T-helper 1 cell (primary cell): Measurements from ENCODE around the gene ELOVL6.
"Not testable (repeated sequence)": the region's sequence is repeated elsewhere in the genome, so short reads cannot be mapped to it uniquely, and the experiment has no call there.

Experiments used
- DNase-seq, 5 donors: peaks; one replicate each; pipeline ENCODE4 v3.0.0-alpha.2; 2012 to 2020

The ELOVL6 gene

DNA sequence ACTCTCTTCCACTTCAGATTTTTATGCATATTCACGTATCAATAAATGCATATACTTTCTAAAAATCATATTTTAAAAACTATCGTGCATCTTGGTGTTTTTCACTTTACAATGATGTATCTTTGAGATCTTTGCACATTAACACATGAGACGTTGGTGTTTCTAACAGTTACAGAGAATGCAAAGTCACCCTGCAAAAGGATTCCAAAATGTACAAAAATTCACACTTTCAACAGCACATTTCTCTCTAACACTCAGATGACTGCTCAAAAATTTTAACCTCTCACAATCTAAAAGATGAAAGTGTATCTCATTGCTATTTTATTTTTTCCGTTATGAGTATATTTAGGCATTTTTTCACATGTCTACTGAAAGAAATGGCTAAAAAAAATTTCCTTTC is 38.9 kb downstream of the ELOVL6 start:
- no peak for DNase-seq

DNA sequence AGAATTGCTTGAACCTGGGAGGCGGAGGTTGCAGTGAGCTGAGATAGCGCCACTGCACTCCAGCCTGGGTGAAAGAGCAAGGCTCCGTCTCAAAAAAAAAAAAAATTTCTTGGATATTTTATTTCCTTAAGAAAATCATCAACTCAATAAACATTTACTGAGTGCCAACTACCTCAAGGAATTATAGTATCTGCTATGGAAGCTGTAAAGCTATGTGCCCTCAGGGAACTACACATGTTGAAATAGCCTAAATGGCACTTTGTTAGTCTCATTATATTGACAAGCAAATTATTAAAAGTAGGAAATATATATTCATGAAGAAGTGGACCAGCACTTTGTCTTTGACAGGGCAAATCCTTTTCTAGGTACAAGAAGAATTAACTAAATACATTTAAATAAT is 40.8 kb downstream of the ELOVL6 start:
- DNase-seq, result no peak

DNA sequence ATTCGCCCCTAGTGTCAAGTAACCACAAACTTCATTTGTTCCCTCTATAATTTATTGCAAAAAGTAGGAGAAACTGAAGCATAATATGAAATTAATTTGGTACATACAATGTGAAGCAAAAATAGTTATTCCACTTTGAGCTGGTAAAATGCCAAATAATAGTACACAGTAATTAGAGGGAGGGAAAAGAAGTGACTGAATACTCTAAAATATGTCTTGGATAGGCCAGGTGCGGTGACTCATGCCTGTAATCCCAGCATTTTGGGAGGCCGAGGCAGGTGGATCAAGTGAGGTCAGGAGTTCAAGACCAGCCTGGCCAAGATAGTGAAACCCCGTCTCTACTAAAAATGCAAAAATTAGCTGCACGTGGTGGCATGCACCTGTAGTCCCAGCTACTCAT is 41.2 kb downstream of the ELOVL6 start:
- not testable (repeated sequence) for DNase-seq

DNA sequence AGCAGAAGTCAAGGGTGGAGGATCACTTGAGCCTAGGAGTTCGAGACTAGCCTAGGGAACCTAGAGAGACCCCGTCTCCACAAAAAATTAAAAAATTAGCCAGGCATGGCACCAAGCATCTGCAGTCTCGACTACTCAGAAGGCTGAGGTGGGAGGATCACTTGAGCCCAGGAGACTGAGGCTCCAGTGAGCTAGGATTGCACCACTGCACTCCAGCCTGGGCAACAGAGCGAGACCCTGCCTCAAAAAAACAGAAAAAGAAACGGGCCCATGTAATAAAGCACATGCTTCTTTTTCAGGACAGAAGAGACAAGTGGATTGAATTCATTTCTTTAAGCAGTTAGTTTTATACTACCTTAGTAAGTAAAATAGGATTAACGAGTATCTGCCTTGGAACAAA is 42.0 kb downstream of the ELOVL6 start:
- no peak for DNase-seq

DNA sequence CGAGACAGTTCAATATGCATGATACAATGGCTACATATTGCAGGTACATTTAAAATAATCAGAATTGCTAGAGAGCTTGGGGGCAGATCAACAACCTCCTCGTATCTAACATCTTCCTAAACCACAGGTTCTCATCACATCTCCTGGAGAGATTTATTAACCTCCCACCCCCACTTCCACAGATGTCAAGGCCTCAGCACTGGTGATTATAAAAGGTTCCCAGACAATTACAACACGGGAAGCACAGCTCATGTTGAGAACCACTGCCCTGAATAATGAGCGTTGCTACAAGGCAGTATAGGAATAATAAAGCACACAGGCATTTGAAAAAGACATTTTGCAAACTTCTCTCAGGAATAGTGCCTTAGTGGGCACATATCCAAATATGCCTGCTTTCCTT is 42.8 kb downstream of the ELOVL6 start:
- no peak for DNase-seq

DNA sequence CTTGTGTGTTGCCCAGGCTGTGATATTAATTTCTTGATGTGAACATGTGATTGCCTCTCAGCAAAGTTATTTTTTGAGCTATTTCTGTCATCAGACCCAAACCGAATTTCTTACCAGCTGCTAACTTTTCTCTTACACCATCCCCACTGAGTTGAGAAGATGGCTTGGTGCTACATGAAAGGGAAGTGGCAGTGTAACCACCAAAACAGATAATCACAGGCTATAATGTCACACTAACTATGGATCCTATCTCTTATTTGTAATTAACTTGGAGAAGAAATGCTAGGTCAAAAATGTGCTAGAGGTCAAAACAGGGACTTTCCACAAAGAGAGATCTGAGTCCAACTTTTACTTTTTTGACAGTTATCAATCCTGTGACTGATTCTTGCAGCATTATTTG is 43.8 kb downstream of the ELOVL6 start:
- no peak for DNase-seq

DNA sequence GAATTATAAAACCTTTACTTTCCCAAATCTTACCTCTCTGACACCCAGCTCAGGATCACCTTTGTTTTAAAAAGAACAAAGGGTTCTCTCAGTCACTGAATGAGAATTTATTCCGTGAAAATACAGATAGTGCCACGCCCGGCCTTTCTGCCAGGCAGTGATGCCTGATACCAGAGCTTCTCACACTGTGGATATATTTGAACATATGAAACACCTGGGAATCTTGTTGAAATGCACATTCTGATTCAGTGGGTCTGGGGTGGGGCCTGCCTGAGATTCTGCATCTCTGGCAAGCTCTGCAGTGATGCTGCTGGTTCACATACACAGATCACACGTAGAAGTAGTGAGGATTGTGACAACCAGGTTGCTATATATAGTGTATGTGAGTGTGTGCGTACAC is 46.0 kb downstream of the ELOVL6 start:
- DNase-seq, result no peak

DNA sequence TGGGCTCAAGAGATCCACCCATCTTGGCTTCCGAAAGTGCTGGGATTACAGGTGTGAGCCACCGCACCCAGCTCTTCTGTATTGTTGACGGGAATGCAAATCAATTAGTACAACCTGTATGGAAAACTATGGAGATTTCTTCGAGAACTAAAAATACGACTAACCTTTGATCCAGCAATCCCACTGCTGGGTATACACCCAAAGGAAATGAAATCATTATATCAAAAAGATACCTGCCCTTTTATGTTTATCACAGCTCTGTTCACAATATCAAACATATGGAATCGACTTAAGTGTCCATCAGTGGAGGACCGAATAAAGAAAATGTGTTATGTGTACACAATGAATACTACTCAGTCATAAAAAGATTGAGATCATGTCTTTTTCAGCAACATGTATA is 49.3 kb downstream of the ELOVL6 start:
- DNase-seq, result no peak

DNA sequence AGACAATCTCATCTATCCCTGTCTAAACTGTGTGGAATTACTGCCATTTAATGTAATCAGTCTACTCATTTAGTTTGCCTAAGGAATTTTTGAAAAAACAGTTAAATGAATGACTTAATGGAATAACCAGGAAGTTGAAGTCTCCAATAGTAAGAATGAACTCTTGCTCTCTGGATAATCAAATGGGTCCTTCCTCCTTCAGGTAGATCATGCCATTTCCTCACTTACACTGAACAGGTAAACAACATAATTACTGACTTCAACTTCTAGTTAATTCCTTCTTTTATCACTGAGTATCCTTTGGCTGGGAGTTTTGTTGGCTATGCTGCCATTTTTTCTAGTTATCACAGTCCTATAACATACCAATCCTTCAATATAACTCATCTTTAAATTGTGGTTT is 56.0 kb downstream of the ELOVL6 start:
- DNase-seq, result no peak

DNA sequence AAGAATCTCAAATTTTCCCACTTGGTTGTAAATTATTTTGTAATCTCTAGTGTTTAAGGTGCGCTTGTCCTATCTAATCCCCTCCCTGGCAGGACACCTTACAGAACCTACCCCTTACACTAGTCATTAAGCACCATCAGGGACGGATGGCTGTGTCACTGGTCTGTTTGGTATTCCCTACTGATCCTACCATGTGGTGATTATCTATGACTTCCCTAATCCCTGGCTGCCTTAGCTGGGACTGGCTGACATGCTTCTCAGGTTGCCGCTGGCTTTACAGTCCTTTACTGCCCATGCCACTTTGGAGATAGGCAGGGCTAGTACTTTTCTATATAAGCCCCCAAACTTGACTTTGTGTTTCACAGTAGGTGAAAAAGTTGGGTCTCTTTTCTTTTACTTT is 58.6 kb downstream of the ELOVL6 start:
- no peak for DNase-seq

DNA sequence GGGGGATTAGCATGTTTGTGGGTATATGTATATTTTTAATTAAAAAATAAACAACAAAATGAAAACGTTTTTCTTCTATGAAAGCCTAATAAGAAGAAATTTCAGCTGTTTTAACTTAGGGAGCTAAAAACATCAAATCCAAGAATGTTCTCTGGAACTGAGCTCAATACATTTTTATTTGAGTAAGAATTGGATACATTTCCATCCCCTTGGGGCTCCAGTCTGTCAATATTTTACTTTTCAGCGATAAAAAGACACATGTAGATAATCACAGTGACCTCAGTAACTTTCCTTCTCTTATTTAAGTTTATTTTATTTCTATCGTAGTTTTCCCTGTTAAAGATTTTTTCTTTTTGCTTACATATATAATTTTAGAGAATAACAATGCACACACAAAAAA is 59.3 kb downstream of the ELOVL6 start:
- DNase-seq, result no peak

DNA sequence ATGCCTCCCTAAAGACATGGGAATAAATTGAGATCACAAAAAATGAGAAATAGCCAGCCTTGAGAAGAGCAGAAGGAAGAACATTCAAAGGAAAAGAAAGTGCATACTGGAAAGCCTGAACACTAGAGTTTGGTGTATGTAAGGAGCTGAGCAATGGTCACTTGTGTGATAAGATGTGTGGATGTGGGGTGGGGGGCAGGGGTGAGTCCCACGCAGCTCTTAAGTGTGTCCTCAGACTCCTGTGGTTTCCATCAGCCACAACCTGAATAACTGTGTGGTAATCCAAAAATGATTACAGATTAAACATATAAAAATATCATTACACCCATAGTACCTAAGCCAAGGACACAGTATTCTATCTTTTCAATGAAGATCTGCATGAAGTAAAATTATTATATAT is 59.9 kb downstream of the ELOVL6 start:
- no peak for DNase-seq

DNA sequence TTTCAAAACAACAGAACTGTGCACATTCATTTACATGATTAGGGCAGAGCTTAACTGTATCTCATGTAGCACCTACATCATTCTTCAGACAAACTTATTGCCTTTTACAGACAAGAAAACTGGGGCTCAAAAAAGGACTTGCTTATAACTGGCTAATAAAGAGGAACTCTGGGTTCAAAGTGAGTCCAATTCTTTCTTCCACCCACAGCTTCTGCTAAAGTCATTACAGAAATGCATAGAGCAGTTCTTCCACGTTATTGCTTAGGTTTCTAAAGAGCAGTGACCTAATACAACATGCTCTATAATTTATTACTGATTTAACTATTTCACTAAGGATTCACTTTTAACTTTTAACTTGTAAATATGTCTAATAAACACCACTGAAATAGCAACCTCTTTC is 60.6 kb downstream of the ELOVL6 start:
- no peak for DNase-seq

DNA sequence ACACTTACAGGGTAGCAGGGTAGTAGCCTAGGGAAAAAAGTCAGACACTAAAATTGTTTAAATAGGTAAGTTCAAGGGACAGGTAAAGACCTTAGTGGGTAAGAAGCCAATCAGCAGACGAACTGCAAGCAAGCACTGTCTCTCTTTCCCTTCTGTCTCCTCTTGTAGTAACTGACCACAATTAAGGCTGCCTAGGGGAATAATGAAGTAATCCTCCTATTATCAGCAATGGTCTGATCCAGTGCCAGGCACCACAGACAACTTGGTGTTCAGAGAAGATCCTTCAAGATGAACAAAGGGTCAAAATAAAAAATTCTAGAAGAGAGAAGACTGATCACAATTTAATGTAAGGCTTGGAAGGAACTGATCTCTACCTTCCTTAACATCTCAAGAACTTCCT is 62.9 kb downstream of the ELOVL6 start:
- no peak for DNase-seq

DNA sequence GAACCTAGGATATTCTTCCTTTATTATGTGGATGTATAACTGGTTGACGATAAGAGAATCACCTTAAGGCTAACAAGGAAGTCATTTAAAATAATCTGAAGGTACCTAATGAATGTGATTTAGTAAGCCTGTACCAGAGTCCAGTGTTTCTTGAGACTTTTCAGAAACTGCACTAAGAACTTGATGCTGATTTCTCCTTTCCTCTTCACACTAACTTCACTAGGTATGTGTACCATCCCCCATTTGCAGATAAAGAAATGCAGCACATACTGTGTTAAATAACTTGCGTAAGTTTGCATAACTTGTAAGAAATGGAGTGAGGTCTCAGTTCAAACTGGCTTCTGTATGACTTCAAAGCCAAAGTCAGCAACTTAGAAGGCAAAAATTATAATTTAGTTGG is 63.3 kb downstream of the ELOVL6 start:
- no peak for DNase-seq

DNA sequence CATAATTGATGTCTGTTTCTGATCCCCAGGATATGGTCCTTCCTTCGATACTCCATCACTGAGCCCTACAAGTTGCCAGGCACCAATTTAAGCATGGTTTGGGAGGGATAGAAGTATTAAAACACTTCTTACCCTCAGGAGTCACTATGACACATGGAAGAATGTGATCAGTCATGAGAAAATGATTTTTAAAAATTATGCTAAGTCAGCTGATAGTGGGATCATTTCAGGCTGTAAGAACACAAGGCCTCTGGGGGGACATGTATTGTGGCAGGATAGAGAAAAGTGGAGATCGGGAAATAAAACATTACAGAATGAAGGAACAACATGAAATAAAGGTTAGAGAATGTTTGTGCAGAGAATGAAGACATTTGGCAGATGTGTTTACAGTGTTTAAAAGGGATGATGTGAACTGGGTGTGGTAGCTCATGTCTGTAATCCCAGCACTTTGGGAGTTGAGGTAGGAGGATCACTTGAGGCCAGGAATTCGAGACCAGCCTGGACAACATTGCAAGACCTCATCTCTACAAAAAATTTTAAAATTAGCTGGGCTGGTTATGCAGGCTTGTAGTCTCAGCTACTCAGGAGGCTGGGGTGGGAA is 64.0 kb downstream of the ELOVL6 start:
- DNase-seq, result no peak

DNA sequence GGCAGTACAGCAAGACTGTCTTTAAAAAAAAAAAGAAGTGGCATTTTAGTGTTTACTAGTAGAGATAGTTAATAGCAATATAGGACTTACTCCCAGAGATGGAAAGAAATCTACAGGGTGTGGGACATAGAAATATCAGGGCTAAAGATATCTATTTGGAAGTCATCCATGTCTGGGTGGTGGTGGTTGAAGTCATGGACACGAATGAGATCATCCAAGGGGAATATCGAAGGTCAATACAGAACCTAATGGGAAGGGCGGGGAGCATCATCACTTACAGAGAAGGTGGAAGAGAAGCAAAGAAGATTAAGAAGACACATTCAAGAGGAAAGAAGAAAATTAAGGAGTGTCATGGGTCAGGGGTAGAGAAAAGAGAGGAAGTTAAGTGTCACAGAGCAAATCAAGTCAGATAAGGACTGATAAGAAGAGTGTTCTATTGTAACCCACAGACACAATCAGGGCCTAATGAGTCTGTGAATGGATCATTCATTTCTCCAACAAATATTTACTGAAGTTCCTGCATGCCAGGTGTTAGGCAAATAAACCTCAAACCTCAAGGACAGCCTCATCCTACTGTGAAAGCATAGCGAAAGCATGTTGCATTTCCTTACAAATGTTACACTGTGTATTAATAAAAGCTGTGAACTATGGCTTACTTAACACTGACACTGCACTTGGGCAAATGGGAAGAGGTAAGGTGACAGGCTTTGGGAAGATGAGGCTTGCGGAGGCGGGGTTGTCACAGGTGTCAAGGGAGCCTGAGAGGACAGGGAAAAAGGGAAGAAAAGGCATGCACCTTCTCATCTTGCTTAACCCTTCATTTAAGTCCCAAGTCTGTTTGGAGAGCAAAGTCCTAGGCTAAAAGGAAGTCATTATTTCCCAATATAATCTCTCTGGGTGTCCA is 65.3 kb downstream of the ELOVL6 start:
- no peak for DNase-seq

DNA sequence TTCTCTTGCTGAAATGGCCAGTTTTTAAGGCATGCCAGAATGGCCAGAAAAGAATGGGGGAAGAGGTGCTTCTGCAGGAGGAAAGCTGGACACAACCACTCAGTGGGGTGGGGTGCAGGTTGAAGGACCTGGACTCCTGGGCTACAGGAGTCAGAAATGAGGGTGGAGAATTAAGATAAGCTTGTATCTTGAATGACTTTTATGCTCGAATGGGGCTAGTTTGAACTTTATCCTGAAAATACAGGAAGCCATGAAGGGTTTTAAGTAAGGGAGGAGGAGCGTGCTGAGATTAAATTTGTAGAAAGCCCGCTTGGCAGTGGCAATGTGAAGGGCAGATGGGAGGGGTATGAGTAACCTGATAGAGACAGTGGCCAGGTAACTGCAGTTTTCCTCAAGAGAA is 66.5 kb downstream of the ELOVL6 start:
- DNase-seq, result no peak

DNA sequence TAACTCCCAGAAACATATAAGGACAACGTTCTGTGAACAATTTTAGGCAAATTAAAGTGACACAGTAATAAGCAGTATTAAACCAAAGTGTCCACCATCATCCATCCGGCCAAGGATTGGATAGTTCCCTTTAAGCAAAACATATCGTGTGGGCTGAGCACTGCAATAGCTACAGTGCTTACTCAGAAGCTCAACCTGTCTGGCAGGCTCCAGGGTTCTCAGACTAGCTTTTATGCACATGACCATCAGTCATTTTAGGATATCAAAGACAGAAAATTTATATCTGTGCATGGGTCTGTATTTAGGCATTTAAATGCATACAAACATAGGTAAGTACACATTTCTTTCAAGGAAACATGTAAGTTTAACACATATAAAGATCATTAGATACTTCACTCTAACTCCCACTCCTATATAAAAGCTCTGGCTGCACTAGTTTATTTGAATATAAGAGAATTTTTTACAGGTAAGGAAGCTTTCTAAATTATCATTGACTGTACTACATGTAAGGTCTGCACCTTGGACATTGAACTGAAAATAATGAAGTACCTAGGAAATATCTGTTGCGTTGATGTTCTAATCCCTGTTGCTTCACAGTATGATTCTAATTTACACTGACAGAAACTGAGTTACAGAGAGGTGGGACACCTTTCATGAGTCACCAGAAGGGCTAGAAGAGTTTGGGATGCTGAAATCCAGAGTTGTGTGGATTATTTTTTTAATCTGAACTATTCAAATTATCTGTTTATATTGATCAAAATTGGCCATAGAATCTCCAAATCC is 67.6 kb downstream of the ELOVL6 start:
- no peak for DNase-seq

DNA sequence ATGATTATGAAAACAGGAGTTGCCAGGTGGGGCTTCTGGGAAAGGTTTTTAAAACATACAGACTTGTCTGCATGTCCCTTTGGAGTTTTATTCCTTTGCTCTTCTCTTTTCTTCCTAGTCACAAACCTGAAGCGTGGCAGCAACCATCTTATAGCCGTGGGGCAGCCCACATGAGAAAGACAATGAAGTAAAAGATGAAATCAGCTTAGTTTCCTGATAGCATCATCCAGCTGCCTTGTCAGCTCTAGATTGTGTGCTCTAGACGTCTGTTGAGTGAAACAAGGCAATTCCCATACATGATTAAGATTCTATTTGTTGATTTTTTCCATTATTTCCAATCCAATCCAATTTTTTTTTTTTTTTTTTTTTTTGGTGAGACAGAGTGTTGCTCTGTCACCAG is 68.9 kb downstream of the ELOVL6 start:
- no peak for DNase-seq

DNA sequence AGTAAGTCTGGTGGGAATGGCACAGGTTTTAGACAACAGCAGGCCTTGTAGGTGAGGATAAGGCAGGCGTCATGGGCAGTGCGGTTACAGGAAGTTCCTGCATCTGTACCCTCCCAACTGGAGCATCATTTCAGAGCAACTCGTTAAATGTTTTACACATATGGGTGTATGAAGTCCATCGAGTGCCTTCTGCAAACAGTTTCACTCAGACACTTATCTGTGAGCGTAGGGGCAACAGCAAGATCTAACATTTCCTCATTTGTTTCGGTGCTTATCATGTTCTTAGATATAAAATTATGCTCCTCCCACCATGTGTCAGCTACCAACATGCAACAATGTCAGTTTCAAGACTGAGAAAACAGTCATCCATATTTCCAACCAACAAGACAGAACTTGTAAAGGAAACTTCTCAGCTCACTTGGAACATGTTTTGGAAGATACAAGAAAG is 69.9 kb downstream of the ELOVL6 start:
- DNase-seq, result no peak

DNA sequence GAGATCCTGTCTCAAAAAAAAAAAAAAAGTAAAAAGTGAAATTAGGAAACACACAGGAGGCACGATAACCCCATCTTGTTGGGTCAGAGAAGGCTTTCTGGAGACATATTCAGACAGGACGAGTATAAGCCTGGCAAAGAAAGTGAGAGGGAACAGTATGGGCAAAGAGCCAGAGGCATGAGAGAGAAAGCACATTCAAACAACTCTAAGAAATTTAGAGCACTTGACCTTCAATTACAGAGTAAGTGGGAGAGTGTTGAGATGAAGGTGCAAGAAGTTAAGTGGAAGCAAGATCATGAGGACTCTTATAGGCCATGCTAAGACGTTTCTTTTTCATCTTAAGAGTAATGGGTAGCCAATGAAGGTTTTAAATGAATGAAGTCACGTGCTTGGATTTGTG is 70.4 kb downstream of the ELOVL6 start:
- no peak for DNase-seq

DNA sequence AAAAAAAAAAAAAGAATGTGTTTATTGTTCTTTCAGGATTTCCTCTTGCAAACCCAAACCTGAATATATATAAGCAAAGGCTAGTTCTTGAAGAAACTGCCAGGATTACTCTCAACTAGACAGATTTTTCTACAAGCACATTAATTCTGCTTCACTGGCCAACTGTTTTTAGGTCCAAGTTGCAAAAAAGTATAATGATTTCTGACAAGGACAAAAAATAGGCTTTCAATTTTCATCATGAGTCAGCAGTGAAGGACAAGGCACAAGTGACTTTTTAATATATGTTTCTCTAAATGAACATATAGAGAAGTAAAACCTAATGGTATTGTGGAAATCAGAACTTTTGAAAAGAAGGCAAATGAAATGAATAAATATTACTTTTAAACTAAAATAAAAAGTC is 73.7 kb downstream of the ELOVL6 start:
- DNase-seq, result no peak

DNA sequence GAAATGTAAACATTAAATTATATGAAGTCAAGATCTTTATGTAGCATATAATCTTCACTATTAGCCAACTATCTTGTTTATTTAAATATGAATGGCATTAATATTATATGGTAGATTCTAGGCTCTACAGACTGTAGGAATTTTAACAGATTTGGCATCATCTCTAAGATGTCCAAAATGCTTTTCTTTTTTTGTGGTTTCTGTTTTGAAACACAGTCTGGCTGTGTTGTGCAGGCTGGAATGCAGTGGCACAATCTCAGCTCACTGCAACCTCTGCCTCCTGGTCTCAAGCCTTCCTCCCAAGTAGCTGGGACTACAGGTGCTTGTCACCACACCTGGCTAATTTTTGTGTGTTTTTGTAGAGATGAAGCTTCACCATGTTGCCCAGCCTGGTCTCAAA is 76.2 kb downstream of the ELOVL6 start:
- no peak for DNase-seq
